ENCODE data around the gene SYCE3.

Gene SYCE3

GRCh38 chr22:50548040-50548920, 14.4 kb downstream of the SYCE3 start:
- peak in 2 of 3 donors; percentile 17 to 23 for DNase-seq

GRCh38 chr22:50547263-50547985, 15.3 kb downstream of the SYCE3 start:
- peak in 1 of 3 donors; percentile 15 for DNase-seq

- DNase-seq, result peak in 1 of 3 donors; percentile 13
Observed at GRCh38 chr22:50546326-50547262, 16.1 kb downstream of the SYCE3 start.

GRCh38 chr22:50545522-50546325, 17.0 kb downstream of the SYCE3 start, which contains the start of gene KLHDC7B:
KLHDC7B (plus strand) TSS chr22:50545899; CDS start chr22:50546244, 345 bp downstream.
- DNase-seq, result peak in 1 of 3 donors; percentile 20

GRCh38 chr22:50544746-50545253, 17.9 kb downstream of the SYCE3 start:
- DNase-seq, result peak in 2 of 3 donors; percentile 20 to 39

GRCh38 chr22:50544078-50544745, 18.5 kb downstream of the SYCE3 start:
- DNase-seq, result peak; percentile 86 to 92 (median 89)

- DNase-seq, result peak; percentile 92 to 97 (median 92)
Observed at GRCh38 chr22:50542416-50542927, 20.2 kb downstream of the SYCE3 start.

- DNase-seq, result peak; percentile 90 to 98 (median 95)
Observed at GRCh38 chr22:50541667-50542026, 21.1 kb downstream of the SYCE3 start.

GRCh38 chr22:50540381-50540780, 22.3 kb downstream of the SYCE3 start:
- DNase-seq, result peak; percentile 34 to 42 (median 39)

- peak in 2 of 3 donors; percentile 24 to 42 for DNase-seq
Observed at GRCh38 chr22:50537765-50538164, 25.0 kb downstream of the SYCE3 start.

GRCh38 chr22:50536226-50536625, 26.5 kb downstream of the SYCE3 start:
- DNase-seq, result no peak

GRCh38 chr22:50535113-50535512, 27.6 kb downstream of the SYCE3 start:
- DNase-seq, result no peak

GRCh38 chr22:50533856-50534711, 28.6 kb downstream of the SYCE3 start:
- DNase-seq, result peak; percentile 67 to 82 (median 77)

- peak; percentile 39 to 75 (median 53) for DNase-seq
Observed at GRCh38 chr22:50532824-50533796, 29.6 kb downstream of the SYCE3 start.

- DNase-seq, result peak; percentile 53 to 79 (median 59)
Observed at GRCh38 chr22:50531962-50532674, 30.6 kb downstream of the SYCE3 start.

- DNase-seq, result peak; percentile 72 to 87 (median 72)
Observed at GRCh38 chr22:50531546-50531961, 31.2 kb downstream of the SYCE3 start.

GRCh38 chr22:50530877-50531545, 31.7 kb downstream of the SYCE3 start:
- DNase-seq, result peak; percentile 92 to 96 (median 94)
